NT2/D1 (cell line): Measurements from ENCODE around the gene AARS2.

ENCODE experiments used
- SUZ12 ChIP-seq: IDR thresholded peaks from 2 replicates; pipeline ENCODE4 v1.6.1; 2011; ENCODE audit not compliant: insufficient read length, insufficient read depth; ENCODE audit errors: extremely low read depth
- YY1 ChIP-seq: IDR thresholded peaks from 2 replicates; pipeline ENCODE4 v1.6.1; 2011; ENCODE audit not compliant: insufficient read length, insufficient read depth
- ZNF274 ChIP-seq: IDR thresholded peaks from 2 replicates; pipeline ENCODE4 v1.6.1; 2011; ENCODE audit warnings: mild to moderate bottlenecking, low read depth, low read length

DNA sequence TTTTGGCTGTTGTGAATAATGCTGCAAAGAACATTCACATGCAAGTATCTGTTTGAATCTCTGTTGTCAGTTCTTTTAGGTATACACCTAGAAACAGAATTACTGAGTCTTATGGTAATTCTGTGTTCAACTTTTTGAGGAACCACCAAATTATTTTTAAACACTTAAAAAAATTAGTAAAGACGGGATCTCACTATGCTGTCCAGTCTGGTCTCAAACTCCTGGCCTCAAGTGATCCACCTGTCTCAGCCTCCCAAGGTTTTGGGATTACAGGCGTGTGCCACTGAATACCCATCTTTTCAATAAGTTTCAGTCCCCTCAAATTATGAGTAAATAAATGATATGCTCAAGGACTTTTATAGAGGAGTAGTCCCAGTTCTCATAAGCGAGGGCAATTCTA, 46.8 kb upstream of the AARS2 start:
- TF ChIP-seq ZNF274 (no peak), YY1 (no peak), SUZ12 (no peak)
